ENCODE data around the gene BIN2.

Gene BIN2

GRCh38 chr12:51323966-51324895, at the start of gene BIN2:
BIN2 (minus strand) TSS chr12:51324174; CDS start chr12:51324102, 72 bp downstream.
- DNase-seq = no peak

- DNase-seq = no peak
These were observed 49.2 kb upstream of the BIN2 start for GRCh38 chr12:51373187-51373586.

- no peak for DNase-seq
These were observed 48.0 kb upstream of the BIN2 start for GRCh38 chr12:51372021-51372420.

GRCh38 chr12:51371295-51371953, 47.5 kb upstream of the BIN2 start:
- DNase-seq = no peak

- DNase-seq = no peak
These were observed 46.7 kb upstream of the BIN2 start for GRCh38 chr12:51370667-51371066.

- DNase-seq = no peak
These were observed 45.6 kb upstream of the BIN2 start for GRCh38 chr12:51369581-51369980.

GRCh38 chr12:51368640-51369517, 44.9 kb upstream of the BIN2 start:
- no peak for DNase-seq

- DNase-seq = no peak
These were observed 41.3 kb upstream of the BIN2 start for GRCh38 chr12:51365276-51365675.

- no peak for DNase-seq
These were observed 40.0 kb upstream of the BIN2 start for GRCh38 chr12:51364001-51364400.

- no peak for DNase-seq
These were observed 38.9 kb upstream of the BIN2 start for GRCh38 chr12:51362747-51363342.

GRCh38 chr12:51362307-51362706, 38.3 kb upstream of the BIN2 start:
- DNase-seq = no peak

GRCh38 chr12:51361161-51362016, 37.4 kb upstream of the BIN2 start:
- no peak for DNase-seq

GRCh38 chr12:51360315-51360714, 36.3 kb upstream of the BIN2 start:
- DNase-seq = no peak

- DNase-seq = no peak
These were observed 35.9 kb upstream of the BIN2 start for GRCh38 chr12:51359851-51360250.

- no peak for DNase-seq
These were observed 34.5 kb upstream of the BIN2 start for GRCh38 chr12:51358496-51358895.

GRCh38 chr12:51357374-51358047, 33.5 kb upstream of the BIN2 start:
- DNase-seq = no peak

- DNase-seq = peak; percentile 13
These were observed 28.0 kb upstream of the BIN2 start for GRCh38 chr12:51351913-51352532.

- DNase-seq = no peak
These were observed 25.1 kb upstream of the BIN2 start for GRCh38 chr12:51349026-51349425.

- DNase-seq = no peak
These were observed 24.1 kb upstream of the BIN2 start for GRCh38 chr12:51348116-51348515.

- DNase-seq = no peak
These were observed 22.6 kb upstream of the BIN2 start, which contains the start of gene CELA1 for GRCh38 chr12:51346581-51346980. CELA1 (minus strand) TSS chr12:51346679; CDS start chr12:51346638, 41 bp downstream.

- no peak for DNase-seq
These were observed 21.7 kb upstream of the BIN2 start for GRCh38 chr12:51345681-51346080.
